HepG2 (cell line): ENCODE data around the gene COQ9. TPM values are rescaled to one million over a fixed set of nuclear protein-coding genes. Genes with fewer than 3 reads are reported as not detected.

ENCODE experiments used
- ASH2L ChIP-seq: fragments of 300-600, 200-600 bp; sonication (generic); IDR thresholded peaks from 2 replicates; pipeline ENCODE4 v1.7.0; 2017; ENCODE audit warnings: low read depth, mild to moderate bottlenecking, moderate library complexity, mixed read lengths, low read length; ENCODE audit not compliant: insufficient read length
- CSRNP1 ChIP-seq: sonication (generic); formaldehyde crosslinking; IDR thresholded peaks from 2 replicates; pipeline ENCODE4 v1.8.1; 2023; ENCODE audit warnings: mild to moderate bottlenecking, missing genetic modification reagents
- DBP ChIP-seq: sonication (generic); formaldehyde crosslinking; IDR thresholded peaks from 2 replicates; pipeline ENCODE4 v1.4.0; 2020; ENCODE audit warnings: missing genetic modification reagents; ENCODE audit errors: not compliant biosample characterization
- FOSL1 ChIP-seq: sonication (generic); formaldehyde crosslinking; IDR thresholded peaks from 2 replicates; pipeline ENCODE4 v1.9.0; 2021; ENCODE audit warnings: missing genetic modification reagents, borderline replicate concordance
- MEF2D ChIP-seq: sonication (generic); formaldehyde crosslinking; IDR thresholded peaks from 2 replicates; pipeline ENCODE4 v1.5.1; 2020; ENCODE audit warnings: mild to moderate bottlenecking, missing genetic modification reagents
- MTERF4 ChIP-seq: sonication (generic); formaldehyde crosslinking; IDR thresholded peaks from 2 replicates; pipeline ENCODE4 v1.8.0; 2023; ENCODE audit warnings: mild to moderate bottlenecking, missing genetic modification reagents
- PBX2 ChIP-seq: IDR thresholded peaks from 2 replicates; pipeline ENCODE4 v1.6.1; 2016; ENCODE audit warnings: control low read depth
- PBX3 ChIP-seq: sonication (generic); formaldehyde crosslinking; IDR thresholded peaks from 2 replicates; pipeline ENCODE4 v1.8.1; 2023; ENCODE audit warnings: missing genetic modification reagents, inconsistent platforms, borderline replicate concordance
- PREB ChIP-seq: sonication (generic); formaldehyde crosslinking; IDR thresholded peaks from 2 replicates; pipeline ENCODE4 v1.4.0; 2020; ENCODE audit warnings: missing genetic modification reagents
- SOX5 ChIP-seq: IDR thresholded peaks from 2 replicates; pipeline ENCODE4 v1.6.1; 2016; ENCODE audit warnings: borderline replicate concordance
- TRIM24 ChIP-seq: sonication (generic); formaldehyde crosslinking; IDR thresholded peaks from 2 replicates; pipeline ENCODE4 v1.8.0; 2022; ENCODE audit warnings: mild to moderate bottlenecking, missing genetic modification reagents
- ZBTB20 ChIP-seq: sonication (generic); formaldehyde crosslinking; IDR thresholded peaks from 2 replicates; pipeline ENCODE4 v1.8.1; 2023; ENCODE audit warnings: missing genetic modification reagents, low read depth, mild to moderate bottlenecking, borderline replicate concordance
- ZFP36L1 ChIP-seq: sonication (generic); formaldehyde crosslinking; IDR thresholded peaks from 2 replicates; pipeline ENCODE4 v1.8.0; 2022; ENCODE audit warnings: mild to moderate bottlenecking, missing genetic modification reagents, moderate library complexity
- ZMYM3 ChIP-seq: sonication (generic); formaldehyde crosslinking; IDR thresholded peaks from 2 replicates; pipeline ENCODE4 v1.5.1; 2020; ENCODE audit warnings: mild to moderate bottlenecking, missing genetic modification reagents
- ZNF503 ChIP-seq: sonication (generic); formaldehyde crosslinking; IDR thresholded peaks from 2 replicates; pipeline ENCODE4 v1.4.0; 2020; ENCODE audit warnings: missing genetic modification reagents
- ZNF766 ChIP-seq: sonication (generic); formaldehyde crosslinking; IDR thresholded peaks from 2 replicates; pipeline ENCODE4 v1.5.0; 2020; ENCODE audit warnings: missing genetic modification reagents, borderline replicate concordance
- ZNF775 ChIP-seq: sonication (generic); formaldehyde crosslinking; IDR thresholded peaks from 2 replicates; pipeline ENCODE4 v1.4.0; 2020; ENCODE audit warnings: missing genetic modification reagents, mild to moderate bottlenecking, moderate library complexity, borderline replicate concordance
- ZNF883 ChIP-seq: sonication (generic); formaldehyde crosslinking; IDR thresholded peaks from 2 replicates; pipeline ENCODE4 v1.5.1; 2020; ENCODE audit warnings: mild to moderate bottlenecking, missing genetic modification reagents; ENCODE audit errors: not compliant biosample characterization
- polyA plus RNA-seq, 8 experiments: library from polyadenylated mRNA; depleted of rRNA in 3 of 8; stranded (reverse) in 7 of 8; unstranded in 1 of 8; fragments of >200 nt; fragmentation: Illumina TruSeq in 4 of 8; extraction: Trizol in 4 of 8; gene quantifications; 2 replicates each; pipeline versions ENCODE4 v1.2.1 to v1.2.3, GENCODE V29; 2011 to 2016; ENCODE audit warnings: low read depth in 4 of 8, missing spikeins in 1 of 8, mixed read lengths in 1 of 8; ENCODE audit not compliant: insufficient read depth in 1 of 8
- total RNA-seq, 5 experiments: library from RNA; depleted of rRNA; stranded (reverse); fragments of >200 nt; fragmentation: Illumina TruSeq; extraction: Trizol; gene quantifications; 2 replicates each; pipeline ENCODE4 v1.2.3, GENCODE V29; 2016; ENCODE audit warnings: low read depth in 1 of 5

Gene COQ9
- total and polyA plus RNA-seq, 2 of the 13 experiments (the other 11 are each of a cell fraction or from before 2014, with no cell fraction given): 57.5 to 108 TPM

- peak; percentile 77 for TF ChIP-seq FOSL1 (CRISPR knock-in tag)
- peak; percentile 63 for TF ChIP-seq ZNF883 (CRISPR knock-in tag)
- peak; percentile 75; the same call in 1 of the 2 replicates for TF ChIP-seq TRIM24
- no peak for TF ChIP-seq ASH2L
- peak; percentile 11; the same call in 1 of the 2 replicates for TF ChIP-seq SOX5 (CRISPR knock-in tag)
- peak; percentile 73; the same call in 1 of the 2 replicates for TF ChIP-seq ZBTB20
- TF ChIP-seq PBX2 (CRISPR knock-in tag): peak; percentile 59
- peak; percentile 53 for TF ChIP-seq DBP (CRISPR knock-in tag)
- TF ChIP-seq MTERF4 (CRISPR knock-in tag): peak; percentile 74; the same call in 1 of the 2 replicates
- TF ChIP-seq ZNF503: peak; percentile 55; the same call in 1 of the 2 replicates
- TF ChIP-seq ZNF775 (CRISPR knock-in tag): no peak
- 0 out of 2 replicates have a peak, but pooled peaks have one; percentile 47 for TF ChIP-seq ZFP36L1 (CRISPR knock-in tag)
- no peak for TF ChIP-seq MEF2D
- TF ChIP-seq PBX3 (CRISPR knock-in tag): no peak
- TF ChIP-seq PREB (CRISPR knock-in tag): no peak
- TF ChIP-seq ZNF766: no peak
- TF ChIP-seq ZMYM3 (CRISPR knock-in tag): peak; percentile 85
- TF ChIP-seq CSRNP1 (CRISPR knock-in tag): no peak
Measured at GRCh38 chr16:57482845-57483545, 35.7 kb downstream of the COQ9 start (continued).
